ENCODE measurements around the gene TTC19. TPM values are rescaled to one million over a fixed set of nuclear protein-coding genes. Genes with fewer than 3 reads are reported as not detected.

Gene TTC19
- total RNA-seq, 2 donors from 2014 or later = 44.5 to 55.2 TPM

- Histone ChIP-seq H3K27ac (no peak overlapping the region), H3K27me3 (no peaks in the 10 kb centered on the region), H3K36me3 (peaks cover 35% of the 10 kb centered on the region), H3K9me3 (no peaks in the 10 kb centered on the region), H3K9ac (ENCODE audit: low read depth in 2 of 2, low read length in 2 of 2) (no peak overlapping the region), H3K4me3 (no peak overlapping the region), H3K4me1 (no peaks in the 10 kb centered on the region)
- TF ChIP-seq, protein P1, sequence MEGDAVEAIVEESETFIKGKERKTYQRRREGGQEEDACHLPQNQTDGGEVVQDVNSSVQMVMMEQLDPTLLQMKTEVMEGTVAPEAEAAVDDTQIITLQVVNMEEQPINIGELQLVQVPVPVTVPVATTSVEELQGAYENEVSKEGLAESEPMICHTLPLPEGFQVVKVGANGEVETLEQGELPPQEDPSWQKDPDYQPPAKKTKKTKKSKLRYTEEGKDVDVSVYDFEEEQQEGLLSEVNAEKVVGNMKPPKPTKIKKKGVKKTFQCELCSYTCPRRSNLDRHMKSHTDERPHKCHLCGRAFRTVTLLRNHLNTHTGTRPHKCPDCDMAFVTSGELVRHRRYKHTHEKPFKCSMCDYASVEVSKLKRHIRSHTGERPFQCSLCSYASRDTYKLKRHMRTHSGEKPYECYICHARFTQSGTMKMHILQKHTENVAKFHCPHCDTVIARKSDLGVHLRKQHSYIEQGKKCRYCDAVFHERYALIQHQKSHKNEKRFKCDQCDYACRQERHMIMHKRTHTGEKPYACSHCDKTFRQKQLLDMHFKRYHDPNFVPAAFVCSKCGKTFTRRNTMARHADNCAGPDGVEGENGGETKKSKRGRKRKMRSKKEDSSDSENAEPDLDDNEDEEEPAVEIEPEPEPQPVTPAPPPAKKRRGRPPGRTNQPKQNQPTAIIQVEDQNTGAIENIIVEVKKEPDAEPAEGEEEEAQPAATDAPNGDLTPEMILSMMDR (IDR thresholded peaks at IDR 0.05) = no peak
- no peak for DNase-seq
- intact Hi-C loops (cut with DNase I) = no loop called here
These were observed 72.4 kb downstream of the TTC19 start for GRCh38 chr17:16072031-16072430.

DNA sequence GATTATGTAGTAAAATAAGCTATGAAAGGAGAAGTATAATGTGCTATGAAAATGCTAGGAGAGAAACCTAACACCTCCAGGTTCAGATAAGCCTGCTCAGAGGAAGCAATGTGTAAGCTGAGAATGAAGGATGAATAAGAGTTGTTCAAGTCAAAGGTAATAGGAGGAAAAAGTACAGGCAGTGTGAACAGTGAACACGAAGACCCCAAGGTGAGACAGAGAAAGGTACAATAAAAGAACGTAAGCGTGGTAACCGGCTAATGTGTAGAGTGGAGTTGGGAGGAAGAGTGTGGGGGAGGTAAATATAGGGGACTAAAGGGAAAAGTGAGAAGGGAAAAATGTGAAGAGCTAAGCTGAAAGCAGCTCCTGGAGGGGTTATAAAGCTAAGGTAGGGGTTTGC lies 74.2 kb downstream of the TTC19 start:
- Histone ChIP-seq H3K27me3 (no peaks in the 10 kb centered on the region), H3K36me3 (peaks cover 45% of the 10 kb centered on the region), H3K4me1 (no peaks in the 10 kb centered on the region), H3K27ac (no peak overlapping the region), H3K4me3 (no peak overlapping the region), H3K9ac (ENCODE audit: low read depth in 2 of 2, low read length in 2 of 2) (no peak overlapping the region), H3K9me3 (no peaks in the 10 kb centered on the region)
- TF ChIP-seq, protein P1 (IDR thresholded peaks at IDR 0.05) = no peak
- no peak for DNase-seq
- intact Hi-C loops (cut with DNase I) = no loop called here

DNA sequence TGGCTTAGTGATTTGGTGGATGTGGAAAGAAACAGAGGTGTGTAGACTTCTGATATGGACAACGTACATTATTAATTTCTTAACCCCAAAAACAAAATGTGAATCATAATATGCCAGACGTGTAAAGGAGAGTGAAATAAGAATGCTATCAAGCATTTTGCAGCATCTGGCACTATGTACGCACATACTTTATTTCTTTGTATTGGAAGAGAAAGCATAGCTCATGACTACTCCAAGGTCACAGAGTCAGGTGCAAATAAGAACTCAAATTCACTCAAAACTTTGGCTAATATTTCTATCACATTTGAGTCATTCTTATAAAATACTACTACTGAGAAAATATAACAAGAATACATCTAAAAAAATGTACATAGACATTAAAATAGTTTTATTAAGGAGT lies 74.8 kb downstream of the TTC19 start:
- intact Hi-C loops (cut with DNase I) = no loop called here
- TF ChIP-seq, protein P1 (IDR thresholded peaks at IDR 0.05) = no peak
- Histone ChIP-seq H3K9ac (ENCODE audit: low read depth in 2 of 2, low read length in 2 of 2) (no peak overlapping the region), H3K9me3 (no peaks in the 10 kb centered on the region), H3K36me3 (peaks cover 45% of the 10 kb centered on the region), H3K4me3 (no peak overlapping the region), H3K4me1 (no peaks in the 10 kb centered on the region), H3K27ac (no peak overlapping the region), H3K27me3 (no peaks in the 10 kb centered on the region)
- no peak for DNase-seq

- DNase-seq = no peak
- Histone ChIP-seq H3K4me1 (no peaks in the 10 kb centered on the region), H3K36me3 (peaks cover 30% of the 10 kb centered on the region), H3K9ac (ENCODE audit: low read depth in 2 of 2, low read length in 2 of 2) (no peak overlapping the region), H3K27me3 (no peaks in the 10 kb centered on the region), H3K9me3 (no peaks in the 10 kb centered on the region), H3K4me3 (no peak overlapping the region), H3K27ac (no peak overlapping the region)
- intact Hi-C loops (cut with DNase I) = no loop called here
- TF ChIP-seq, protein P1 (IDR thresholded peaks at IDR 0.05) = no peak
These were observed 76.3 kb downstream of the TTC19 start for GRCh38 chr17:16075949-16076348.

Other genes starting within 250 kb of the TTC19 start
- 10 to 100 TPM; 20.8 to 39.4 TPM for gene ADORA2B, start 54.7 kb upstream of the TTC19 start, total RNA-seq
- gene ZSWIM7, start 120 bp upstream of the TTC19 start, total RNA-seq = 10 to 100 TPM; 17.7 to 18.8 TPM
- gene NCOR1, start 215.7 kb downstream of the TTC19 start, total RNA-seq = 100 to 1,000 TPM; 190 to 233 TPM
- 10 to 100 TPM; 24.7 to 25.4 TPM for gene PIGL, start 217.4 kb downstream of the TTC19 start, total RNA-seq

Data from colonic mucosa (tissue), 4 donors.